Fibroblast of lung (primary cell): Measurements from ENCODE around the gene ACVR1B. TPM values are rescaled to one million over a fixed set of nuclear protein-coding genes. Genes with fewer than 3 reads are reported as not detected.

Experiments
- DNase-seq, 2 donors: peaks; one replicate each; pipeline versions ENCODE4 v3.0.0 to v3.0.0-alpha.2; 2010; ENCODE audit warnings: low read depth in 2 of 2
- H2AFZ ChIP-seq: 2 replicates; pipeline ENCODE4 v1.5.1; 2012; ENCODE audit warnings: low read length, control low read depth, inconsistent platforms
- H3K27ac ChIP-seq: 2 replicates; pipeline ENCODE4 v1.5.1; 2011; ENCODE audit warnings: low read length, control low read depth; ENCODE audit not compliant: insufficient read depth
- H3K27me3 ChIP-seq: 2 replicates; pipeline ENCODE4 v1.5.1; 2011; ENCODE audit warnings: mild to moderate bottlenecking, low read length; ENCODE audit not compliant: control insufficient read depth, insufficient read depth
- H3K36me3 ChIP-seq: 2 replicates; pipeline ENCODE4 v1.5.1; 2011; ENCODE audit warnings: low read length; ENCODE audit not compliant: control insufficient read depth, insufficient read depth
- H3K4me1 ChIP-seq: 2 replicates; pipeline ENCODE4 v1.5.1; 2011; ENCODE audit warnings: low read length; ENCODE audit not compliant: control insufficient read depth, insufficient read depth; ENCODE audit errors: extremely low read depth
- H3K4me2 ChIP-seq: 2 replicates; pipeline ENCODE4 v1.5.1; 2011; ENCODE audit warnings: low read length, control low read depth; ENCODE audit not compliant: insufficient read depth; ENCODE audit errors: extremely low read depth
- H3K4me3 ChIP-seq, 4 experiments: fragments of 200-600 bp in 1 of 4; sonication (generic) in 1 of 4; replicated peaks in 1 of 4; 2 replicates each; pipeline ENCODE4 v1.5.1; 2011 to 2016; ENCODE audit warnings: low read length in 4 of 4, low read depth in 3 of 4, mild to moderate bottlenecking in 3 of 4, control low read depth in 2 of 4, inconsistent platforms in 1 of 4, mixed read lengths in 1 of 4; ENCODE audit not compliant: insufficient read depth in 1 of 4; ENCODE audit errors: control extremely low read depth in 1 of 4
- H3K79me2 ChIP-seq: 2 replicates; pipeline ENCODE4 v1.5.1; 2012; ENCODE audit warnings: mild to moderate bottlenecking, low read length, inconsistent platforms; ENCODE audit not compliant: control insufficient read depth, insufficient read depth
- H3K9ac ChIP-seq: 2 replicates; pipeline ENCODE4 v1.5.1; 2011; ENCODE audit warnings: mild to moderate bottlenecking, low read length, control low read depth; ENCODE audit not compliant: insufficient read depth
- H3K9me3 ChIP-seq: 2 replicates; pipeline ENCODE4 v1.5.1; 2012; ENCODE audit warnings: low read depth, low read length; ENCODE audit not compliant: control insufficient read depth, insufficient read depth
- H4K20me1 ChIP-seq: 2 replicates; pipeline ENCODE4 v1.5.1; 2011; ENCODE audit warnings: low read length; ENCODE audit not compliant: control insufficient read depth, insufficient read depth; ENCODE audit errors: extremely low read depth
- EZH2 ChIP-seq: IDR thresholded peaks from 2 replicates; pipeline ENCODE4 v1.5.1; 2012; ENCODE audit warnings: low read length, control low read depth, mild to moderate bottlenecking; ENCODE audit errors: missing control alignments
- polyA plus RNA-seq, 2 donors: library from polyadenylated mRNA; depleted of rRNA in 1 of 2; stranded (reverse) in 1 of 2; unstranded in 1 of 2; fragments of >200 nt; gene quantifications; 2 replicates each; pipeline ENCODE4 v1.2.1, GENCODE V29; 2011 to 2012; ENCODE audit warnings: missing spikeins in 1 of 2
- total RNA-seq: library from RNA; depleted of rRNA; stranded (reverse); fragments of >200 nt; gene quantifications from 2 replicates; pipeline ENCODE4 v1.2.1, GENCODE V29; 2014
- TF ChIP-seq, protein P1 (sequence below), 2 donors: IDR thresholded peaks in 1 of 2; conservative IDR thresholded peaks in 1 of 2; 1 replicate in 1 of 2; 2 replicates in 1 of 2; pipeline ENCODE4 v1.5.1; 2011 to 2012; ENCODE audit warnings: low read length in 2 of 2, control low read depth in 1 of 2, inconsistent platforms in 1 of 2, low read depth in 1 of 2, mild to moderate bottlenecking in 1 of 2

ACVR1B gene
- total and polyA plus RNA-seq, 2 donors (not counting 1 experiment from before 2014, with no cell fraction given): 12.4 to 13.6 TPM

DNA sequence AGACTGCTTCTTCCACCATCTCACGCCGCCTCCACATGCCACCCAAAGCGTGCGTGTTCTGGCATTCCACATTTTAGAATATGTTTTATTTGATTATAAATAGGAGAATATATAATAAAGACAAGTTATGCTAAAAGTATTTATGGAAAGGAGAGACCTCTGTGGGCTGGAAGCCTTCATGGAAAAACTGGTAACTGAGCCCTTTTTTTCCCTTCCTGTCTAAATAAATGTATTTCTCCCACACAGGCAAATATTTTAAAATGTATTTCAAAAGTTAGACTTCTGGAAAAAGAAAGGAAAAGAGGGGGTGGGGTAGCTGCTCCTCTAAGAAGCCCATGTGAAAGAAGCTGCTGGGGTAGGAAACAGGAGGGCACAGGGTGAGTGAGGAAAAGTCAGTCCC lies 83.7 kb downstream of the ACVR1B start:
- no peaks in the 10 kb centered on the region for H3K9me3 ChIP-seq
- H3K4me3 ChIP-seq: no peak overlapping the region
- H3K36me3 ChIP-seq: no peaks in the 10 kb centered on the region
- TF ChIP-seq, protein P1, sequence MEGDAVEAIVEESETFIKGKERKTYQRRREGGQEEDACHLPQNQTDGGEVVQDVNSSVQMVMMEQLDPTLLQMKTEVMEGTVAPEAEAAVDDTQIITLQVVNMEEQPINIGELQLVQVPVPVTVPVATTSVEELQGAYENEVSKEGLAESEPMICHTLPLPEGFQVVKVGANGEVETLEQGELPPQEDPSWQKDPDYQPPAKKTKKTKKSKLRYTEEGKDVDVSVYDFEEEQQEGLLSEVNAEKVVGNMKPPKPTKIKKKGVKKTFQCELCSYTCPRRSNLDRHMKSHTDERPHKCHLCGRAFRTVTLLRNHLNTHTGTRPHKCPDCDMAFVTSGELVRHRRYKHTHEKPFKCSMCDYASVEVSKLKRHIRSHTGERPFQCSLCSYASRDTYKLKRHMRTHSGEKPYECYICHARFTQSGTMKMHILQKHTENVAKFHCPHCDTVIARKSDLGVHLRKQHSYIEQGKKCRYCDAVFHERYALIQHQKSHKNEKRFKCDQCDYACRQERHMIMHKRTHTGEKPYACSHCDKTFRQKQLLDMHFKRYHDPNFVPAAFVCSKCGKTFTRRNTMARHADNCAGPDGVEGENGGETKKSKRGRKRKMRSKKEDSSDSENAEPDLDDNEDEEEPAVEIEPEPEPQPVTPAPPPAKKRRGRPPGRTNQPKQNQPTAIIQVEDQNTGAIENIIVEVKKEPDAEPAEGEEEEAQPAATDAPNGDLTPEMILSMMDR (conservative IDR thresholded peaks at IDR 0.05 in 1 of 2, IDR thresholded peaks at IDR 0.05 in 1 of 2; ENCODE audit: low read depth in 1 of 2, low read length in 2 of 2): no peak
- TF ChIP-seq EZH2: no peak
- no peaks in the 10 kb centered on the region for H3K79me2 ChIP-seq
- H4K20me1 ChIP-seq: no peaks in the 10 kb centered on the region
- H3K27ac ChIP-seq: no peak overlapping the region
- DNase-seq: no peak
- no peak overlapping the region for H3K4me2 ChIP-seq
- no peak overlapping the region for H2AFZ ChIP-seq
- H3K27me3 ChIP-seq: no peaks in the 10 kb centered on the region
- H3K9ac ChIP-seq: no peak overlapping the region
- peaks cover 13% of the 10 kb centered on the region for H3K4me1 ChIP-seq

DNA sequence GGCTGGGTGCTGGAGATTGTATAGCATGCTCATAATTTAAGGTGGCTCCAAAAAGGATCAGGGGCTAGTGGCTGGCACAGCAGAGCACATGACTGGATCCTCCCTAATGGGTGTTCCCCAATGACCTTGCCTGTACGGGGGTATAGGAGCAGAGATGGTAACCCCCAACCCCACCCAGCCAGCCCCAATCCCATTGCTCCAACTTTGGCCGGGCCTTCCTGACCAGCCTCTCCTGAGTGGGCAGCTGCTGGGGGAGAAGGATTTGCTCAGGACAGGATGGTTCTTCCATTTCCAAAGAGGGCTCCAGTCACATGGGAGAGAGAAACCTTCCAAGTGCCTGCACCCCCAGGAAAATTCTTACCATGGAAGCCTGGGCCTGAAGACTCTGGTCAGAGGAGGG lies 84.4 kb downstream of the ACVR1B start:
- no peaks in the 10 kb centered on the region for H3K27me3 ChIP-seq
- H3K4me3 ChIP-seq: no peak overlapping the region
- no peak overlapping the region for H3K4me2 ChIP-seq
- H3K9me3 ChIP-seq: no peaks in the 10 kb centered on the region
- DNase-seq: no peak
- H4K20me1 ChIP-seq: no peaks in the 10 kb centered on the region
- no peak for TF ChIP-seq EZH2
- TF ChIP-seq, protein P1 (conservative IDR thresholded peaks at IDR 0.05 in 1 of 2, IDR thresholded peaks at IDR 0.05 in 1 of 2; ENCODE audit: low read depth in 1 of 2, low read length in 2 of 2): no peak
- H3K36me3 ChIP-seq: no peaks in the 10 kb centered on the region
- no peaks in the 10 kb centered on the region for H3K79me2 ChIP-seq
- H2AFZ ChIP-seq: no peak overlapping the region
- H3K4me1 ChIP-seq: peaks cover 13% of the 10 kb centered on the region
- peak overlapping the region; percentile 74 for H3K27ac ChIP-seq
- peak overlapping the region; percentile 73 for H3K9ac ChIP-seq

DNA sequence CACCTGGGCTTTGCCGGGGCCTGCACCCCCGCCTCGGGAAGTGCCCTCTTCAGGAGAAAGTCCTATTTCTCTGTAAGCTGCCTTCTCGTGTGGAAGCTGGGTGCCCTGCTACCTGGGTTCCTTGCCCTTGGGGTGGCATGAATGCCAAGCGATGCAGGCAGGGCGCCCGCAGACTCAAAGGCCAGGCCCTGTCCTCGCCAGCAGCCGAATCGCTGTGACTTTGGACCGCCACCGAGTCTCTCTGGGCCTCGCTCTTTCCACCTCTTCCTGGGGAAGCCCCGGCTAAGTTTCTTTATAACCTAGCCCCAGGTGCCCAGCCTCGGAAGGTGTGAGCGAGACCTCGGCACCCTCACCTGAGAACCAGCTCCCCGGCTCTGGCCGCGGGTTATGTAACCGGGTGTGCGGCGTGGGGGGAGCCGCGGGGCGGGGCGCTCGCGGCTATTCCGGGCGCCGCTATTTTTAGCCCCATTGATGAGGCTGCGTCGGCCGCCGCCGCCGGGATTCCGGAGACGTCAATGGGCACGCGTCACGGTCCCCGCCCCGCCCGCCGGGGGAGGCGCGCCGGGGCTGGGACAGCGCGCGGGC lies 85.2 kb downstream of the ACVR1B start:
- Histone ChIP-seq H3K4me1 (peaks cover 13% of the 10 kb centered on the region), H3K27me3 (no peaks in the 10 kb centered on the region), H3K9ac (peak overlapping the region; percentile 73), H3K4me2 (peak overlapping the region; percentile 28), H3K36me3 (no peaks in the 10 kb centered on the region), H3K27ac (peak overlapping the region; percentile 74), H2AFZ (no peak overlapping the region), H4K20me1 (no peaks in the 10 kb centered on the region), H3K9me3 (no peaks in the 10 kb centered on the region), H3K4me3 (peak overlapping the region in 3 of 4 experiments; percentile 22 to 42 (median 22)), H3K79me2 (no peaks in the 10 kb centered on the region)
- peak; percentile 70 to 77 for DNase-seq
- TF ChIP-seq, protein P1 (conservative IDR thresholded peaks at IDR 0.05 in 1 of 2, IDR thresholded peaks at IDR 0.05 in 1 of 2; ENCODE audit: low read depth in 1 of 2, low read length in 2 of 2): no peak
- TF ChIP-seq EZH2: no peak
